ENCODE results near the gene PBX4. TPM values are rescaled to one million over a fixed set of nuclear protein-coding genes. Genes with fewer than 3 reads are reported as not detected.
A peak's percentile ranks its signal among the peaks of the same experiment; 100 is the strongest.

PBX4 gene
- polyA plus RNA-seq, 1 experiment = 1.9 TPM

DNA sequence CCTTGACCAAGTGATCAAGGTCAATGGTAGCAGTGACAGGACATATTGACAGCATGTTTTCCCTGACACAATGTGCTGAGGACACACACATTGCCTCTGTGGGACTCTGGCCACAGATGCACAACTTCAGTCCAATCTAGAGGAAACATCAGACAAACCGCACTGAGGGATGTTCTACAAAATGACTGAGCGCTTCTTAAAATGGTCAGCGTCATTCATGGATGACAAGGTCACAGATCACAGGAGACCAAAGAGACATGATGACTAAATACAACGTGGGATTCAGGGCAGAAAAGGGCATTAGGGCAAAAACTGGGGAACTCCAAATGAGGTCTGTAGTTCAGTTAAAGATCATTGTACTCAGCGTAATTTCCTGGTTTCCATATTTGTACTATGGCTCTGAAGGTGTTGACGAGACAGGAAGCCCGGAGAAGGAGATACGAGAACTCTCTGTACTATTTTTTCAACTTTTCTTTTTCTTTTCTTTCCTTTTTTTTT lies 20.6 kb downstream of the PBX4 start:
- TF ChIP-seq CTCF (IDR thresholded peaks at IDR 0.05; ENCODE audit: insufficient read depth, low read depth, low read length) = no peak
- H3K27me3 ChIP-seq (ENCODE audit: control insufficient read depth, insufficient read depth, low read length) = no peaks in the 10 kb centered on the region
- CTCF ChIA-PET = no interaction called here
- no peak for DNase-seq (ENCODE audit: low read depth)
- POLR2A ChIA-PET = no interaction called here
- no peak overlapping the region for H3K4me3 ChIP-seq (ENCODE audit: low read depth, low read length)
- H3K36me3 ChIP-seq (ENCODE audit: control insufficient read depth, insufficient read depth, low read length) = no peaks in the 10 kb centered on the region

DNA sequence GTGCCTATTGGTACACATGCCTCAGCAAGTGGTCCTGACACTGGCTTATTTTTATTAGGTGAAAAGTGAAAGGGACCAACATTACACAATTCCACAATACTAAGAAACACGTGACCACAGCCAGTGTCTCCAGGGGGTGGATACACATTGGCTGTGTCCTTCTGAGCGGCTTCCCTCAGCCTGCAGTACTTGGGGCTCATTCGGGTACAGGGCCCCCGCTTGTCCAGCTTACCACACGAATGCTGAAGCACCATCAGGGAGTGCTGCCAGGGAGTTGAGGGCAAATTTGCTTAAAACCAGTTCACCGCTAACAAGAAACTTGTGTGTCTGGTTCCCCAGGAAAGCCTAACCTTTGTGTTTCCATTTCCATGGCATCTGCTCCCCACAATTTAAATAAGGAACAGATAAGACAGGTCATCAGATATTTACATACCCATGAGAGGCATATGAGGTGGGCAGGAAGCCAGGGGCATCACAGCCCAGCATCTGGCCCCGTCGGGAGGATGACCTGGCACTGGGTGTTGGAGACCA lies 23.3 kb downstream of the PBX4 start:
- no peak for TF ChIP-seq CTCF (IDR thresholded peaks at IDR 0.05; ENCODE audit: insufficient read depth, low read depth, low read length)
- no peaks in the 10 kb centered on the region for H3K36me3 ChIP-seq (ENCODE audit: control insufficient read depth, insufficient read depth, low read length)
- DNase-seq (ENCODE audit: low read depth) = no peak
- H3K27me3 ChIP-seq (ENCODE audit: control insufficient read depth, insufficient read depth, low read length) = no peaks in the 10 kb centered on the region
- POLR2A ChIA-PET = no interaction called here
- CTCF ChIA-PET = interaction anchor here (2.1 kb wide), 1 partner anchor 42 kb away, joined by 7 read pairs; no protein-coding TSS in a partner anchor
- H3K4me3 ChIP-seq (ENCODE audit: low read depth, low read length) = no peak overlapping the region

DNA sequence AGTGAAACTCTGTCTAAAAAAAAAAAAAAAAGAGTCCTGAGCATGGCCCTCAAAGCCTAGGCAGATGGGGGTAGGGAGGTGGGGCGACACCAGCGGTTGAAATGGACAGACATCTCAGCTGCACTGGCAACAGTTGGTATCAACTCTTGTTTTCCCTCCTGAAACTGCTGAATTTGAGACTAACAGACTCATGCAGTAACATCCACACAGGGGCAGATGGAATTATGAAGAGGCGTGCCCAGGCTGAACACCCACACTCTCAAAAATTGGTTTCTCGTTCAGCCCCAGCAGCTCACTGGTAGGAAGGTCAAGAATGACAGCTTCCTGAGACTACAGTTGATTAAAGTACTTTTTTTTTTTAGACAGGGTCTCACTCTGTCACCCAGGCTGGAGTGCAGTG lies 24.1 kb downstream of the PBX4 start:
- no peaks in the 10 kb centered on the region for H3K27me3 ChIP-seq (ENCODE audit: control insufficient read depth, insufficient read depth, low read length)
- CTCF ChIA-PET = interaction anchor here (0.7 to 2.1 kb wide), 2 partner anchors 41 to 50 kb away, joined by 4 to 7 read pairs; no protein-coding TSS in a partner anchor
- POLR2A ChIA-PET = no interaction called here
- TF ChIP-seq CTCF (IDR thresholded peaks at IDR 0.05; ENCODE audit: insufficient read depth, low read depth, low read length) = no peak
- no peak overlapping the region for H3K4me3 ChIP-seq (ENCODE audit: low read depth, low read length)
- H3K36me3 ChIP-seq (ENCODE audit: control insufficient read depth, insufficient read depth, low read length) = no peaks in the 10 kb centered on the region
- no peak for DNase-seq (ENCODE audit: low read depth)

DNA sequence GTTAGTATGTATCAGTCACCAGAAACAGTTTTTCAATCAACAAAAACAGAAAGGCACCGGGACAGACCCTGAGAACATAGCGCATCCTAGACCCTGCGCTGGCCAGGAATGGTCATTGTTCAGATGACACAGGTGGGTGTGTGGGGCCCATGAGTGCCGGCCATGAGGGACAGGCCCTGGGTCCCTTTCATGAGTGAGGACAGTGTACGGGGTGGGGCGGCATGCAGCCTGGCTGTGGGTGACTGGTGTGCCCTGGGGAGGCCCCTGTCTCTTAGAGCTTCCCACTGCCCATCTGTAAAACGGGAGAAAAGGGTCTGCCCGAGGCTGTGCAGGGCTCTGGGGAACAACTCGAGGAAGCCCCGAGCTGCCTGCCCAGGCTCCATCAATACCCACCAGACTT lies 25.8 kb downstream of the PBX4 start:
- TF ChIP-seq CTCF (IDR thresholded peaks at IDR 0.05; ENCODE audit: insufficient read depth, low read depth, low read length) = no peak
- ChIA-PET CTCF (interaction anchor here (2.3 kb wide), 1 partner anchor 39 kb away, joined by 7 read pairs; no protein-coding TSS in a partner anchor), POLR2A (no interaction called here)

GRCh38 chr19:19591133-19591825 lies 27.2 kb downstream of the PBX4 start:
- TF ChIP-seq CTCF (IDR thresholded peaks at IDR 0.05; ENCODE audit: insufficient read depth, low read depth, low read length) = no peak
- Histone ChIP-seq H3K4me3 (ENCODE audit: low read depth, low read length) (no peak overlapping the region), H3K36me3 (ENCODE audit: control insufficient read depth, insufficient read depth, low read length) (no peaks in the 10 kb centered on the region), H3K27me3 (ENCODE audit: control insufficient read depth, insufficient read depth, low read length) (no peaks in the 10 kb centered on the region)
- POLR2A ChIA-PET = no interaction called here
- DNase-seq (ENCODE audit: low read depth) = peak; percentile 87
- CTCF ChIA-PET = interaction anchor here (1.1 to 2.3 kb wide), 4 partner anchors 29 to 59 kb away, joined by 3 to 8 read pairs (median 5); no protein-coding TSS in a partner anchor

More for the DNA sequence above, 25.8 kb downstream of the PBX4 start:
- no peak overlapping the region for H3K4me3 ChIP-seq (ENCODE audit: low read depth, low read length)
- DNase-seq (ENCODE audit: low read depth) = no peak
- H3K27me3 ChIP-seq (ENCODE audit: control insufficient read depth, insufficient read depth, low read length) = no peaks in the 10 kb centered on the region
- no peaks in the 10 kb centered on the region for H3K36me3 ChIP-seq (ENCODE audit: control insufficient read depth, insufficient read depth, low read length)

Measured in BJ (cell line).